Endothelial cell of umbilical vein (primary cell): Measurements from ENCODE around the gene CNPPD1. TPM values are rescaled to one million over a fixed set of nuclear protein-coding genes. Genes with fewer than 3 reads are reported as not detected.

ENCODE experiments used
- BruUV-seq: library from RNA; stranded (reverse); fragments of 400-500 nt; replicated peaks from 2 replicates; lab custom pipeline; 2021; lab: Mats Ljungman, UMichigan
- CTCF ChIA-PET: fragments of 300-600, 350-600 bp; sonication (Branson Sonifier 250); formaldehyde crosslinking; loops from one replicate; lab custom pipeline; 2021; ENCODE audit warnings: antibody characterized with exemption, inconsistent platforms; lab: Charles Lee
- POLR2A ChIA-PET: fragments of 300-600, 350-600 bp; sonication (Branson Sonifier 250); formaldehyde crosslinking; loops from one replicate; lab custom pipeline; 2021; ENCODE audit warnings: antibody characterized with exemption, inconsistent platforms; lab: Charles Lee
- DNase-seq: peaks from one replicate; pipeline ENCODE4 v3.0.0-alpha.2; 2011; ENCODE audit warnings: low read depth, low spot score
- FAIRE-seq: peaks from 2 replicates; lab custom pipeline; 2011; peaks lifted over from hg19 to GRCh38; lab: Jason Lieb, UNC
- H2AFZ ChIP-seq: 2 replicates; pipeline ENCODE4 v1.6.0; 2012; ENCODE audit warnings: low read depth, low read length, control low read depth, inconsistent platforms
- H3K27ac ChIP-seq: 2 replicates; pipeline ENCODE4 v1.5.1; 2011; ENCODE audit warnings: low read depth, mild to moderate bottlenecking, control low read depth, low read length, moderate library complexity; ENCODE audit not compliant: insufficient read depth
- H3K27me3 ChIP-seq, 2 experiments: 2 replicates each; pipeline versions ENCODE4 v1.6.0 to v1.6.1; 2011; ENCODE audit warnings: low read length in 2 of 2, mixed read lengths in 1 of 2; ENCODE audit not compliant: control insufficient read depth in 2 of 2, insufficient read depth in 2 of 2
- H3K36me3 ChIP-seq, 2 experiments: 2 replicates in 1 of 2; 3 replicates in 1 of 2; pipeline ENCODE4 v1.5.1; 2011; ENCODE audit warnings: low read length in 2 of 2, mild to moderate bottlenecking in 1 of 2, moderate library complexity in 1 of 2; ENCODE audit not compliant: control insufficient read depth in 2 of 2, insufficient read depth in 2 of 2; ENCODE audit errors: extremely low read depth in 1 of 2
- H3K4me1 ChIP-seq: 3 replicates; pipeline ENCODE4 v1.5.1; 2011; ENCODE audit warnings: mild to moderate bottlenecking, low read length; ENCODE audit not compliant: control insufficient read depth, insufficient read depth; ENCODE audit errors: extremely low read depth
- H3K4me2 ChIP-seq: 2 replicates; pipeline ENCODE4 v1.6.1; 2011; ENCODE audit warnings: low read length, control low read depth, mixed read lengths; ENCODE audit not compliant: insufficient read depth
- H3K4me3 ChIP-seq, 3 experiments: fragments of 200-600 bp in 1 of 3; sonication (generic), shearing (Covaris generic) in 1 of 3; replicated peaks in 1 of 3; 2 replicates each; pipeline ENCODE4 v1.5.1; 2011 to 2016; ENCODE audit warnings: control low read depth in 3 of 3, low read length in 3 of 3, mild to moderate bottlenecking in 2 of 3, inconsistent platforms in 1 of 3, low read depth in 1 of 3, moderate library complexity in 1 of 3; ENCODE audit not compliant: insufficient read depth in 1 of 3
- H3K79me2 ChIP-seq: 2 replicates; pipeline ENCODE4 v1.6.0; 2012; ENCODE audit warnings: low read length, inconsistent platforms; ENCODE audit not compliant: control insufficient read depth, insufficient read depth
- H3K9ac ChIP-seq: replicated peaks from 2 replicates; pipeline ENCODE3; 2011; ENCODE audit warnings: low read length, control low read depth; ENCODE audit not compliant: insufficient read depth; ENCODE audit errors: extremely low read depth
- H3K9me1 ChIP-seq: replicated peaks from 3 replicates; pipeline ENCODE4 v1.6.0; 2011; ENCODE audit warnings: mild to moderate bottlenecking, low read length; ENCODE audit not compliant: control insufficient read depth, insufficient read depth; ENCODE audit errors: extremely low read depth
- H3K9me3 ChIP-seq: replicated peaks from 2 replicates; pipeline ENCODE4 v1.5.1; 2012; ENCODE audit warnings: low read length, inconsistent platforms; ENCODE audit not compliant: control insufficient read depth, insufficient read depth
- H4K20me1 ChIP-seq: replicated peaks from 2 replicates; pipeline ENCODE3; 2011; ENCODE audit warnings: mild to moderate bottlenecking, low read length; ENCODE audit not compliant: control insufficient read depth, insufficient read depth; ENCODE audit errors: extremely low read depth
- EZH2 ChIP-seq: IDR thresholded peaks from 2 replicates; pipeline ENCODE4 v1.6.1; 2012; ENCODE audit warnings: borderline replicate concordance, low read depth, mild to moderate bottlenecking, moderate library complexity, low read length, inconsistent platforms; ENCODE audit not compliant: severe bottlenecking
- FOS ChIP-seq: IDR thresholded peaks from 2 replicates; pipeline ENCODE4 v1.6.1; 2011; ENCODE audit warnings: mild to moderate bottlenecking, low read length, moderate library complexity, borderline replicate concordance; ENCODE audit not compliant: insufficient read depth
- GATA2 ChIP-seq: IDR thresholded peaks from 2 replicates; pipeline ENCODE4 v1.7.0; 2011; ENCODE audit warnings: low read depth, mild to moderate bottlenecking, moderate library complexity, mixed read lengths, low read length; ENCODE audit not compliant: insufficient read length, insufficient read depth
- JUN ChIP-seq: IDR thresholded peaks from 2 replicates; pipeline ENCODE4 v1.6.1; 2011; ENCODE audit warnings: borderline replicate concordance, low read depth; ENCODE audit not compliant: insufficient read length, insufficient read depth
- MAX ChIP-seq: IDR thresholded peaks from 2 replicates; pipeline ENCODE4 v1.6.1; 2011; ENCODE audit not compliant: insufficient read depth, insufficient read length
- MYC ChIP-seq: IDR thresholded peaks from one replicate; pipeline ENCODE4 v1.6.1; 2011; ENCODE audit warnings: mild to moderate bottlenecking, low read depth, low read length
- POLR2A ChIP-seq: IDR thresholded peaks from 2 replicates; pipeline ENCODE4 v1.6.1; 2012; ENCODE audit warnings: low read depth, mild to moderate bottlenecking, control low read depth, low read length
- POLR2AphosphoS5 ChIP-seq: IDR thresholded peaks from 2 replicates; pipeline ENCODE4 v1.6.1; 2012; ENCODE audit warnings: low read depth, mild to moderate bottlenecking, control low read depth, low read length, moderate library complexity; ENCODE audit not compliant: insufficient read depth
- dilution Hi-C: fragments of 300-500 bp; cut with MboI; formaldehyde crosslinking; loops from one replicate; pipeline ENCODE4 v1.15.0; 2019; ENCODE audit warnings: low sequenced_read_pairs; ENCODE audit not compliant: extremely low pct_ligation_motif_present
- intact Hi-C: fragments of 100-400 bp; cut with micrococcal nuclease; formaldehyde crosslinking; loops from one replicate; pipeline ENCODE4 v1.10.0; 2022
- polyA plus RNA-seq, 4 experiments: library from polyadenylated mRNA; depleted of rRNA in 3 of 4; stranded (reverse) in 3 of 4; unstranded in 1 of 4; fragments of >200 nt; gene quantifications; 2 replicates each; pipeline versions ENCODE4 v1.2.1 to v1.2.3, GENCODE V29; 2011 to 2012; ENCODE audit warnings: missing spikeins in 1 of 4
- total RNA-seq: library from RNA; stranded (reverse); gene quantifications from 2 replicates; pipeline ENCODE4 v1.2.3, GENCODE V29; 2021
- TF ChIP-seq, protein P1 (sequence below), 2 donors: IDR thresholded peaks; 1 replicate in 1 of 2; 2 replicates in 1 of 2; pipeline ENCODE4 v1.5.1; 2011; ENCODE audit warnings: low read length in 2 of 2, mild to moderate bottlenecking in 2 of 2, moderate library complexity in 2 of 2, control low read depth in 1 of 2, inconsistent platforms in 1 of 2, low read depth in 1 of 2; ENCODE audit not compliant: insufficient read depth in 1 of 2; ENCODE audit errors: extremely low read depth in 1 of 2

The CNPPD1 gene
- total and polyA plus RNA-seq, 2 donors (not counting 3 experiments of a cell fraction or from before 2014, with no cell fraction given) = 44.0 to 55.7 TPM

GRCh38 chr2:219199470-219200211 lies 22.9 kb upstream of the CNPPD1 start:
- ChIA-PET POLR2A (no interaction called here), CTCF (interaction anchor here (1.5 kb wide), 1 partner anchor 10 kb away, joined by 6 read pairs; no protein-coding TSS in a partner anchor)
- no peak for DNase-seq
- Histone ChIP-seq H3K9me3 (no peaks in the 10 kb centered on the region), H3K4me1 (no peaks in the 10 kb centered on the region), H3K27me3 (peaks cover 2 to 5% of the 10 kb centered on the region in 2 experiments), H3K9ac (no peak overlapping the region), H3K9me1 (no peaks in the 10 kb centered on the region), H3K4me2 (no peak overlapping the region), H2AFZ (no peak overlapping the region), H3K79me2 (no peaks in the 10 kb centered on the region), H3K27ac (no peak overlapping the region), H3K36me3 (no peaks in the 10 kb centered on the region), H3K4me3 (no peak overlapping the region), H4K20me1 (no peaks in the 10 kb centered on the region)
- no peak for FAIRE-seq
- dilution Hi-C loops = no loop called here
- TF ChIP-seq POLR2AphosphoS5 = no peak
- TF ChIP-seq GATA2 = no peak
- no peak for TF ChIP-seq MYC
- TF ChIP-seq POLR2A = no peak
- no peak for TF ChIP-seq MAX
- TF ChIP-seq, protein P1, sequence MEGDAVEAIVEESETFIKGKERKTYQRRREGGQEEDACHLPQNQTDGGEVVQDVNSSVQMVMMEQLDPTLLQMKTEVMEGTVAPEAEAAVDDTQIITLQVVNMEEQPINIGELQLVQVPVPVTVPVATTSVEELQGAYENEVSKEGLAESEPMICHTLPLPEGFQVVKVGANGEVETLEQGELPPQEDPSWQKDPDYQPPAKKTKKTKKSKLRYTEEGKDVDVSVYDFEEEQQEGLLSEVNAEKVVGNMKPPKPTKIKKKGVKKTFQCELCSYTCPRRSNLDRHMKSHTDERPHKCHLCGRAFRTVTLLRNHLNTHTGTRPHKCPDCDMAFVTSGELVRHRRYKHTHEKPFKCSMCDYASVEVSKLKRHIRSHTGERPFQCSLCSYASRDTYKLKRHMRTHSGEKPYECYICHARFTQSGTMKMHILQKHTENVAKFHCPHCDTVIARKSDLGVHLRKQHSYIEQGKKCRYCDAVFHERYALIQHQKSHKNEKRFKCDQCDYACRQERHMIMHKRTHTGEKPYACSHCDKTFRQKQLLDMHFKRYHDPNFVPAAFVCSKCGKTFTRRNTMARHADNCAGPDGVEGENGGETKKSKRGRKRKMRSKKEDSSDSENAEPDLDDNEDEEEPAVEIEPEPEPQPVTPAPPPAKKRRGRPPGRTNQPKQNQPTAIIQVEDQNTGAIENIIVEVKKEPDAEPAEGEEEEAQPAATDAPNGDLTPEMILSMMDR (IDR thresholded peaks at IDR 0.05; ENCODE audit: extremely low read depth in 1 of 2, insufficient read depth in 1 of 2, low read depth in 1 of 2, low read length in 2 of 2) = no peak
- no peak for TF ChIP-seq EZH2
- no peak for TF ChIP-seq JUN
- TF ChIP-seq FOS = no peak
- intact Hi-C loops = no loop called here
- no TSS peak for BruUV-seq
